H1 (cell line): ENCODE measurements around the gene TBC1D24. TPM values are rescaled to one million over a fixed set of nuclear protein-coding genes. Genes with fewer than 3 reads are reported as not detected.
"Not testable (repeated sequence)": the region's sequence is repeated elsewhere in the genome, so short reads cannot be mapped to it uniquely, and the experiment has no call there.

Experiments
- CTCF ChIA-PET: fragments of 300-600 bp; sonication (Branson Sonifier 250); formaldehyde crosslinking; loops from one replicate; lab custom pipeline; 2021; ENCODE audit not compliant: partially characterized antibody; lab: Charles Lee
- POLR2A ChIA-PET: fragments of 300-600 bp; sonication (Branson Sonifier 250); formaldehyde crosslinking; loops from one replicate; lab custom pipeline; 2021; ENCODE audit warnings: inconsistent platforms; ENCODE audit not compliant: partially characterized antibody; lab: Charles Lee
- DNase-seq, 2 experiments: peaks; one replicate each; pipeline versions ENCODE4 v3.0.0 to v3.0.0-alpha.2; 2010 to 2022; ENCODE audit warnings: low spot score in 2 of 2, low read depth in 1 of 2, mixed read lengths in 1 of 2
- FAIRE-seq: peaks from 2 replicates; lab custom pipeline; 2011; peaks lifted over from hg19 to GRCh38; lab: Jason Lieb, UNC
- H2AFZ ChIP-seq: 2 replicates; pipeline ENCODE4 v1.8.1; 2012; ENCODE audit warnings: low read length, inconsistent platforms
- H2AK5ac ChIP-seq: 2 replicates; pipeline ENCODE4 v1.6.1; 2013; ENCODE audit warnings: low read depth, low read length
- H2BK120ac ChIP-seq: replicated peaks from 2 replicates; pipeline ENCODE3; 2013; ENCODE audit warnings: low read depth, low read length, inconsistent platforms
- H2BK12ac ChIP-seq: 2 replicates; pipeline ENCODE4 v1.6.1; 2013; ENCODE audit warnings: low read depth, low read length
- H2BK15ac ChIP-seq: 2 replicates; pipeline ENCODE4 v1.6.1; 2013; ENCODE audit warnings: low read length
- H2BK20ac ChIP-seq: 2 replicates; pipeline ENCODE4 v1.6.1; 2013; ENCODE audit warnings: low read length
- H2BK5ac ChIP-seq: 2 replicates; pipeline ENCODE4 v1.6.1; 2013; ENCODE audit warnings: low read depth, low read length
- H3K14ac ChIP-seq: 2 replicates; pipeline ENCODE4 v1.6.1; 2013; ENCODE audit warnings: inconsistent platforms; ENCODE audit not compliant: insufficient read length
- H3K18ac ChIP-seq: 2 replicates; pipeline ENCODE4 v1.6.1; 2013; ENCODE audit warnings: low read length; ENCODE audit errors: extremely low read depth
- H3K23ac ChIP-seq: 2 replicates; pipeline ENCODE4 v1.6.1; 2013; ENCODE audit warnings: inconsistent platforms; ENCODE audit not compliant: insufficient read length
- H3K23me2 ChIP-seq: 2 replicates; pipeline ENCODE4 v1.6.1; 2013; ENCODE audit warnings: low read depth, low read length
- H3K27ac ChIP-seq: 2 replicates; pipeline ENCODE4 v1.6.1; 2011; ENCODE audit warnings: low read depth, low read length, inconsistent platforms
- H3K27me3 ChIP-seq, 4 experiments: replicated peaks in 1 of 4; 1 replicate in 1 of 4; 2 replicates in 3 of 4; pipeline versions ENCODE4 v1.6.1 to v1.8.1; 2011 to 2013; ENCODE audit warnings: low read length in 3 of 4, mild to moderate bottlenecking in 3 of 4, inconsistent platforms in 2 of 4, mixed read lengths in 2 of 4, moderate library complexity in 1 of 4; ENCODE audit not compliant: control insufficient read depth in 3 of 4, insufficient read depth in 3 of 4; ENCODE audit errors: extremely low read depth in 1 of 4
- H3K36me3 ChIP-seq, 4 experiments: 2 replicates each; pipeline versions ENCODE4 v1.6.1 to v1.8.1; 2011 to 2013; ENCODE audit warnings: mild to moderate bottlenecking in 4 of 4, low read length in 3 of 4, moderate library complexity in 2 of 4, control low read depth in 1 of 4, inconsistent platforms in 1 of 4; ENCODE audit not compliant: insufficient read depth in 4 of 4, control insufficient read depth in 2 of 4
- H3K4ac ChIP-seq: replicated peaks from 2 replicates; pipeline ENCODE3; 2013; ENCODE audit warnings: low read length, low read depth, mixed read lengths, inconsistent platforms; ENCODE audit not compliant: insufficient read length
- H3K4me1 ChIP-seq, 4 experiments: replicated peaks in 1 of 4; 1 replicate in 1 of 4; 2 replicates in 3 of 4; pipeline versions ENCODE4 v1.6.1 to v1.8.1; 2011 to 2013; ENCODE audit warnings: low read length in 3 of 4, inconsistent platforms in 2 of 4, mixed read lengths in 1 of 4; ENCODE audit not compliant: insufficient read depth in 4 of 4, control insufficient read depth in 3 of 4
- H3K4me2 ChIP-seq, 2 experiments: 2 replicates each; pipeline versions ENCODE4 v1.6.1 to v1.8.1; 2011 to 2013; ENCODE audit warnings: low read depth in 2 of 2, low read length in 2 of 2, control low read depth in 1 of 2, inconsistent platforms in 1 of 2, mild to moderate bottlenecking in 1 of 2; ENCODE audit not compliant: insufficient read depth in 1 of 2
- H3K4me3 ChIP-seq, 4 experiments: fragments of 200-600, 300-600 bp in 1 of 4; sonication (generic), shearing (Covaris generic), sonication (Bioruptor Twin) in 1 of 4; 2 replicates each; pipeline versions ENCODE4 v1.5.1 to v1.8.1; 2011 to 2016; ENCODE audit warnings: low read length in 4 of 4, low read depth in 3 of 4, control low read depth in 2 of 4, inconsistent platforms in 2 of 4, mild to moderate bottlenecking in 2 of 4, mixed read lengths in 1 of 4, moderate library complexity in 1 of 4; ENCODE audit not compliant: insufficient read depth in 2 of 4; ENCODE audit errors: extremely low read depth in 1 of 4
- H3K56ac ChIP-seq: replicated peaks from 2 replicates; pipeline ENCODE3; 2013; ENCODE audit warnings: low read depth, mild to moderate bottlenecking, mixed read lengths, low read length, inconsistent platforms; ENCODE audit not compliant: insufficient read length
- H3K79me1 ChIP-seq: 2 replicates; pipeline ENCODE4 v1.6.1; 2013; ENCODE audit warnings: low read depth, low read length, control low read depth
- H3K79me2 ChIP-seq, 2 experiments: 2 replicates each; pipeline versions ENCODE4 v1.6.1 to v1.8.1; 2012 to 2013; ENCODE audit warnings: low read length in 2 of 2, mild to moderate bottlenecking in 2 of 2, inconsistent platforms in 1 of 2; ENCODE audit not compliant: insufficient read depth in 2 of 2, control insufficient read depth in 1 of 2
- H3K9ac ChIP-seq, 4 experiments: replicated peaks in 1 of 4; 1 replicate in 1 of 4; 2 replicates in 3 of 4; pipeline versions ENCODE4 v1.6.1 to v1.8.1; 2011 to 2013; ENCODE audit warnings: low read depth in 3 of 4, low read length in 3 of 4, control low read depth in 2 of 4, mild to moderate bottlenecking in 2 of 4, moderate library complexity in 2 of 4, inconsistent platforms in 1 of 4; ENCODE audit errors: extremely low read depth in 1 of 4
- H3K9me3 ChIP-seq, 2 experiments: 2 replicates each; pipeline versions ENCODE4 v1.6.1 to v1.8.1; 2012 to 2013; ENCODE audit warnings: mild to moderate bottlenecking in 2 of 2, moderate library complexity in 2 of 2, control low read depth in 1 of 2, inconsistent platforms in 1 of 2, low read depth in 1 of 2, low read length in 1 of 2, mixed read lengths in 1 of 2; ENCODE audit not compliant: insufficient read depth in 2 of 2
- H4K20me1 ChIP-seq, 2 experiments: replicated peaks in 1 of 2; 2 replicates each; pipeline versions ENCODE3 to v1.8.1; 2011 to 2013; ENCODE audit warnings: inconsistent platforms in 2 of 2, low read length in 2 of 2, mild to moderate bottlenecking in 1 of 2; ENCODE audit not compliant: insufficient read depth in 2 of 2, control insufficient read depth in 1 of 2
- H4K5ac ChIP-seq: 2 replicates; pipeline ENCODE4 v1.6.1; 2013; ENCODE audit warnings: low read length, low read depth, mixed read lengths, inconsistent platforms; ENCODE audit not compliant: insufficient read length
- H4K8ac ChIP-seq: 2 replicates; pipeline ENCODE4 v1.8.0; 2013; ENCODE audit warnings: mild to moderate bottlenecking, moderate library complexity, low read length, inconsistent platforms; ENCODE audit not compliant: insufficient read depth; ENCODE audit errors: extremely low read depth
- H4K91ac ChIP-seq: replicated peaks from 2 replicates; pipeline ENCODE3; 2013; ENCODE audit warnings: low read length, mixed read lengths, inconsistent platforms; ENCODE audit not compliant: insufficient read length
- CTBP2 ChIP-seq: IDR thresholded peaks from 2 replicates; pipeline ENCODE4 v1.7.0; 2011; ENCODE audit warnings: borderline replicate concordance, mild to moderate bottlenecking, moderate library complexity, mixed read lengths, low read length; ENCODE audit not compliant: insufficient read depth, insufficient read length
- WGBS, 2 experiments: shearing (Covaris generic) in 1 of 2; methylation state at CpG; one replicate each; pipeline versions ENCODE4 v1.1.6 to v1.1.7; 2013 to 2015; ENCODE audit warnings: low lambda C conversion rate in 2 of 2, mixed read lengths in 2 of 2, inconsistent platforms in 1 of 2, low coverage in 1 of 2, missing lambda C conversion rate in 1 of 2; ENCODE audit not compliant: insufficient replicate concordance in 2 of 2, insufficient coverage in 1 of 2, insufficient read length in 1 of 2; ENCODE audit errors: extremely low coverage in 1 of 2, missing lambda C conversion rate in 1 of 2; 5-methylcytosine and 5-hydroxymethylcytosine counted together
- polyA plus RNA-seq, 7 experiments: library from polyadenylated mRNA; depleted of rRNA in 3 of 7; stranded (reverse) in 5 of 7; unstranded in 2 of 7; fragments of >200 nt in 5 of 7; fragments of 200-250 nt in 2 of 7; gene quantifications; 1 replicate in 5 of 7; 2 replicates in 1 of 7; 4 replicates in 1 of 7; pipeline versions ENCODE4 v1.2.1 to v1.2.3, GENCODE V29; 2011 to 2013; ENCODE audit warnings: missing spikeins in 2 of 7, mixed read lengths in 2 of 7
- total RNA-seq: library from RNA; stranded (reverse); fragmentation: NEBNext Ultra II Directional; extraction: Animal tissue kit (Norgen Biotek cat#: 25700); gene quantifications from 2 replicates; pipeline ENCODE4 v1.2.1, GENCODE V29; 2021

The TBC1D24 gene
- total and polyA plus RNA-seq, 2 of the 8 experiments (the other 6 are each of a cell fraction or from before 2014, with no cell fraction given) = 8.7 to 21.5 TPM

- TF ChIP-seq CTBP2 = no peak
Measured at GRCh38 chr16:2532494-2533141, 57.7 kb downstream of the TBC1D24 start (continued).

GRCh38 chr16:2533142-2533755, 58.3 kb downstream of the TBC1D24 start:
- Histone ChIP-seq H3K4me2 (peak overlapping the region; percentile 88 to 93), H3K23me2 (peaks cover 14% of the 10 kb centered on the region), H3K4me1 (peaks cover 0 to 11% (median 7%) of the 10 kb centered on the region in 4 experiments; a peak in 4 of 7 replicates), H3K36me3 (peaks cover under 1 to 12% (median 2%) of the 10 kb centered on the region in 4 experiments; a peak in 5 of 8 replicates), H2BK12ac (0 out of 2 replicates have a peak overlapping the region, but pooled peaks have one; percentile 39), H2BK5ac (0 out of 2 replicates have a peak overlapping the region, but pooled peaks have one; percentile 91), H2AK5ac (peak overlapping the region; percentile 65; the same call in 1 of the 2 replicates), H3K4me3 (peak overlapping the region; percentile 63 to 76 (median 72); a peak in 7 of 8 replicates), H4K20me1 (peaks cover 0 to 13% of the 10 kb centered on the region in 2 experiments)
- H4K8ac ChIP-seq, H3K9me3 ChIP-seq, H3K79me2 ChIP-seq, H2BK120ac ChIP-seq, H3K27ac ChIP-seq, H3K56ac ChIP-seq, H3K14ac ChIP-seq, H2AFZ ChIP-seq, H4K91ac ChIP-seq, H3K4ac ChIP-seq, H3K9ac ChIP-seq, DNase-seq, H3K27me3 ChIP-seq, H2BK15ac ChIP-seq, H4K5ac ChIP-seq, H3K23ac ChIP-seq, H2BK20ac ChIP-seq, H3K18ac ChIP-seq, H3K79me1 ChIP-seq, FAIRE-seq: not testable (repeated sequence)
- ChIA-PET CTCF (interaction anchor here (0.6 to 1.7 kb wide), 3 partner anchors 13 to 550 kb away, joined by 3 to 4 read pairs (median 3); partner anchors contain the start of gene AMDHD2), POLR2A (interaction anchor here (0.9 to 5.6 kb wide), 10 partner anchors 11 to 325 kb away, joined by 3 to 108 read pairs (median 8); partner anchors contain the start of genes AMDHD2, ATP6V0C, ECI1 and NTN3)
- 77% methylated on average over 13 of the region's 16 CpGs; no CpG with 5 or more reads in 1 of the 2 experiments for WGBS, 2 experiments
